ENCODE measurements around the gene TMEM266.

Gene TMEM266

DNA sequence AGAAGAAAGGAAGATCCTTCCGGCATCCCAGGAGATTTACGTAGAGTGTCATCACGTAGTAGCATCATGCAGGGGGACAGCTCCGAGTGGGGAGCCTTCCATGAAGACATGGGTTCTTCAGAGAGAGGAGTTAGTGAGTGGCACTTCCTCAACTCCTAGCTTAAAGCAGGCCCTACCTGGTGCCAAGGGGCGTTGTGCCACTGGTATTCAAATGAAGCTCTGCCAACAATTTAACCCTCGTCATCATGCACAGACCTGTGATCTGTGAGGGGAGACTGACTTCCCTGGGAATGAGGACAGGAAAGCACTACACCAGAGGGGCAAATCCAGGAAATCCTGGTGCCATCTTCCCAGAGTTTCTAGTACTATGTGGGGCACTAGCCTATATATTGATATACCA, 59.0 kb downstream of the TMEM266 start:
- Histone ChIP-seq H3K9me3 (ENCODE audit: control insufficient read depth, low read length) (no peaks in the 10 kb centered on the region), H3K27ac (ENCODE audit: insufficient read depth, low read length, poor library complexity, severe bottlenecking) (no peak overlapping the region), H3K4me3 (ENCODE audit: insufficient read depth, low read depth, low read length, poor library complexity, severe bottlenecking) (no peak overlapping the region), H3K36me3 (ENCODE audit: control insufficient read depth, insufficient read depth, low read length) (no peaks in the 10 kb centered on the region), H3K4me1 (ENCODE audit: control insufficient read depth, insufficient read depth, low read length, poor library complexity, severe bottlenecking) (no peaks in the 10 kb centered on the region), H3K27me3 (replicated peaks; ENCODE audit: control insufficient read depth, insufficient read depth, low read length, poor library complexity, severe bottlenecking) (no peaks in the 10 kb centered on the region)
- DNase-seq: no peak

GRCh38 chr15:76123031-76123430, 63.2 kb downstream of the TMEM266 start:
- Histone ChIP-seq H3K4me1 (ENCODE audit: control insufficient read depth, insufficient read depth, low read length, poor library complexity, severe bottlenecking) (no peaks in the 10 kb centered on the region), H3K4me3 (ENCODE audit: insufficient read depth, low read depth, low read length, poor library complexity, severe bottlenecking) (no peak overlapping the region), H3K9me3 (ENCODE audit: control insufficient read depth, low read length) (no peaks in the 10 kb centered on the region), H3K27me3 (replicated peaks; ENCODE audit: control insufficient read depth, insufficient read depth, low read length, poor library complexity, severe bottlenecking) (no peaks in the 10 kb centered on the region), H3K27ac (ENCODE audit: insufficient read depth, low read length, poor library complexity, severe bottlenecking) (no peak overlapping the region), H3K36me3 (ENCODE audit: control insufficient read depth, insufficient read depth, low read length) (no peaks in the 10 kb centered on the region)
- no peak for DNase-seq

DNA sequence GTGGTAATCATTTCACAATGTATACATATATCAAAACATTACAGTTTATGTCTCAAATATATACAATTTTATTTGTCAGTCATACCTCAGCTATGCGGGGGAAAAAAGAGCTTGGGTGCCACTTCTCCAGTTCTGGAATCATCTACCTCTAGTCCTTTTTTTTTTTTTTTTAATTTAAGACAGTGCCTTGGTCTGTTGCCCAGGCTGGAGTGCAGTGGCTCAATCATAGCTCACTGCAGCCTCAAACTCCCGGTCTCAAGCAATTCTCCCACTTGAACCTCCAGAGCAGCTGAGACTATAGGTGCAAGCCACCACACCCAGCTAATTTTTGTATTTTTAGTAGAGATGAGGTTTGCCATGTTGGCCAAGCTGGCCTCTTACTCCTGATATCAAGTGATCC, 67.4 kb downstream of the TMEM266 start:
- H3K4me1 ChIP-seq (ENCODE audit: control insufficient read depth, insufficient read depth, low read length, poor library complexity, severe bottlenecking): no peaks in the 10 kb centered on the region
- DNase-seq: no peak

GRCh38 chr15:76127880-76128279, 68.1 kb downstream of the TMEM266 start:
- no peaks in the 10 kb centered on the region for H3K36me3 ChIP-seq (ENCODE audit: control insufficient read depth, insufficient read depth, low read length)
- no peak for DNase-seq
- no peaks in the 10 kb centered on the region for H3K4me1 ChIP-seq (ENCODE audit: control insufficient read depth, insufficient read depth, low read length, poor library complexity, severe bottlenecking)
- no peaks in the 10 kb centered on the region for H3K27me3 ChIP-seq (replicated peaks; ENCODE audit: control insufficient read depth, insufficient read depth, low read length, poor library complexity, severe bottlenecking)
- no peak overlapping the region for H3K27ac ChIP-seq (ENCODE audit: insufficient read depth, low read length, poor library complexity, severe bottlenecking)
- no peaks in the 10 kb centered on the region for H3K9me3 ChIP-seq (ENCODE audit: control insufficient read depth, low read length)
- H3K4me3 ChIP-seq (ENCODE audit: insufficient read depth, low read depth, low read length, poor library complexity, severe bottlenecking): no peak overlapping the region

More for the DNA sequence above, 67.4 kb downstream of the TMEM266 start:
- Histone ChIP-seq H3K27me3 (replicated peaks; ENCODE audit: control insufficient read depth, insufficient read depth, low read length, poor library complexity, severe bottlenecking) (no peaks in the 10 kb centered on the region), H3K4me3 (ENCODE audit: insufficient read depth, low read depth, low read length, poor library complexity, severe bottlenecking) (no peak overlapping the region), H3K9me3 (ENCODE audit: control insufficient read depth, low read length) (no peaks in the 10 kb centered on the region), H3K27ac (ENCODE audit: insufficient read depth, low read length, poor library complexity, severe bottlenecking) (no peak overlapping the region), H3K36me3 (ENCODE audit: control insufficient read depth, insufficient read depth, low read length) (no peaks in the 10 kb centered on the region)

DNA sequence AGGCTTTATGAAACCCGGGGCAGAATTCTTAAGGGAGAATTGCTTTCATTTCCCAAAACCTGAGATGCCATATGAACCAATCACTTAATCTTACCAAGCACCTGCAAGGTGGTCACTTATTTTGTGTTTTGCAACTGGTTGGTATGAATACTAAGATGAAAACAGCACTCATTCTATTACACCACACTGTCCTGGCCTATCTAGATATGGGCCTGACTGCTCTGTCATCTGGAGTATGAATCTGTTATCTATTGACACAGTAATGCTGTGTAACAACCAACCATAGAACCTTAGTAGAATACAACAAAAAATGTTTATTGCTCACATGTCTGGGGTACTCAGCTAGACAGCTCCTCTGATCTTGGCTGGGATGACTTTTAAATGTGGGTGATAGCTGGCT, 74.8 kb downstream of the TMEM266 start:
- H3K36me3 ChIP-seq (ENCODE audit: control insufficient read depth, insufficient read depth, low read length): no peaks in the 10 kb centered on the region
- no peak for DNase-seq
- H3K4me1 ChIP-seq (ENCODE audit: control insufficient read depth, insufficient read depth, low read length, poor library complexity, severe bottlenecking): no peaks in the 10 kb centered on the region
- H3K9me3 ChIP-seq (ENCODE audit: control insufficient read depth, low read length): no peaks in the 10 kb centered on the region
- no peak overlapping the region for H3K4me3 ChIP-seq (ENCODE audit: insufficient read depth, low read depth, low read length, poor library complexity, severe bottlenecking)
- H3K27me3 ChIP-seq (replicated peaks; ENCODE audit: control insufficient read depth, insufficient read depth, low read length, poor library complexity, severe bottlenecking): no peaks in the 10 kb centered on the region
- H3K27ac ChIP-seq (ENCODE audit: insufficient read depth, low read length, poor library complexity, severe bottlenecking): no peak overlapping the region

- no peaks in the 10 kb centered on the region for H3K36me3 ChIP-seq (ENCODE audit: control insufficient read depth, insufficient read depth, low read length)
- H3K27me3 ChIP-seq (replicated peaks; ENCODE audit: control insufficient read depth, insufficient read depth, low read length, poor library complexity, severe bottlenecking): no peaks in the 10 kb centered on the region
- no peaks in the 10 kb centered on the region for H3K4me1 ChIP-seq (ENCODE audit: control insufficient read depth, insufficient read depth, low read length, poor library complexity, severe bottlenecking)
- no peak for DNase-seq
- no peak overlapping the region for H3K27ac ChIP-seq (ENCODE audit: insufficient read depth, low read length, poor library complexity, severe bottlenecking)
- no peaks in the 10 kb centered on the region for H3K9me3 ChIP-seq (ENCODE audit: control insufficient read depth, low read length)
- H3K4me3 ChIP-seq (ENCODE audit: insufficient read depth, low read depth, low read length, poor library complexity, severe bottlenecking): no peak overlapping the region
Measured at GRCh38 chr15:76135516-76135915, 75.7 kb downstream of the TMEM266 start.

GRCh38 chr15:76138436-76138835, 78.7 kb downstream of the TMEM266 start:
- H3K27me3 ChIP-seq (replicated peaks; ENCODE audit: control insufficient read depth, insufficient read depth, low read length, poor library complexity, severe bottlenecking): no peaks in the 10 kb centered on the region
- no peak overlapping the region for H3K27ac ChIP-seq (ENCODE audit: insufficient read depth, low read length, poor library complexity, severe bottlenecking)
- DNase-seq: no peak

GRCh38 chr15:76139368-76140073, 79.7 kb downstream of the TMEM266 start:
- Histone ChIP-seq H3K9me3 (ENCODE audit: control insufficient read depth, low read length) (no peaks in the 10 kb centered on the region), H3K27ac (ENCODE audit: insufficient read depth, low read length, poor library complexity, severe bottlenecking) (no peak overlapping the region), H3K27me3 (replicated peaks; ENCODE audit: control insufficient read depth, insufficient read depth, low read length, poor library complexity, severe bottlenecking) (no peaks in the 10 kb centered on the region), H3K4me3 (ENCODE audit: insufficient read depth, low read depth, low read length, poor library complexity, severe bottlenecking) (no peak overlapping the region), H3K36me3 (ENCODE audit: control insufficient read depth, insufficient read depth, low read length) (no peaks in the 10 kb centered on the region), H3K4me1 (ENCODE audit: control insufficient read depth, insufficient read depth, low read length, poor library complexity, severe bottlenecking) (no peaks in the 10 kb centered on the region)
- DNase-seq: peak; percentile 16 to 42 (median 16)

More at GRCh38 chr15:76138436-76138835, 78.7 kb downstream of the TMEM266 start:
- Histone ChIP-seq H3K4me3 (ENCODE audit: insufficient read depth, low read depth, low read length, poor library complexity, severe bottlenecking) (no peak overlapping the region), H3K9me3 (ENCODE audit: control insufficient read depth, low read length) (no peaks in the 10 kb centered on the region), H3K36me3 (ENCODE audit: control insufficient read depth, insufficient read depth, low read length) (no peaks in the 10 kb centered on the region), H3K4me1 (ENCODE audit: control insufficient read depth, insufficient read depth, low read length, poor library complexity, severe bottlenecking) (no peaks in the 10 kb centered on the region)

GRCh38 chr15:76140074-76140464, 80.3 kb downstream of the TMEM266 start:
- no peak for DNase-seq
- Histone ChIP-seq H3K27ac (ENCODE audit: insufficient read depth, low read length, poor library complexity, severe bottlenecking) (no peak overlapping the region), H3K4me1 (ENCODE audit: control insufficient read depth, insufficient read depth, low read length, poor library complexity, severe bottlenecking) (no peaks in the 10 kb centered on the region), H3K9me3 (ENCODE audit: control insufficient read depth, low read length) (no peaks in the 10 kb centered on the region), H3K27me3 (replicated peaks; ENCODE audit: control insufficient read depth, insufficient read depth, low read length, poor library complexity, severe bottlenecking) (no peaks in the 10 kb centered on the region), H3K36me3 (ENCODE audit: control insufficient read depth, insufficient read depth, low read length) (no peaks in the 10 kb centered on the region), H3K4me3 (ENCODE audit: insufficient read depth, low read depth, low read length, poor library complexity, severe bottlenecking) (no peak overlapping the region)

DNA sequence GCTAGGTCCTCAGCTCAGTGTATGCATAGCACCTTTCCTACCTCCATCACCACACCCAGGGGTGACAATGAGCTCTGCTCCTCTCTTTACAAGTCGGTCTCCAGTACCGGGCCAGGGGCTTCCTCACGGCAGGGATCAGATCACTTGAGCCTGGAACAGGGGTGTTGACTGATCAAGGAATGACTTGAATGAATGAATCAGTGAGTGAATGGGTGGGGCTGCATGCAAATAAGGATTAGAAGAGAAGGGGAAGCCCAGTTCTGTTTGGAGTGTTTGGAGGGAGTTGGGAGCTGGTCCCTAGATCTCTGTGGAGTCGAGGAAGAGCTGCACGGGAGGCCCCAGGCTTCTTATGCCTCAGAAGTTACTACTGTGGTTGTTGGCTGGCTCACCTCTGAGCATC, 87.0 kb downstream of the TMEM266 start:
- peaks cover 5% of the 10 kb centered on the region for H3K27me3 ChIP-seq (replicated peaks; ENCODE audit: control insufficient read depth, insufficient read depth, low read length, poor library complexity, severe bottlenecking)
- no peak overlapping the region for H3K27ac ChIP-seq (ENCODE audit: insufficient read depth, low read length, poor library complexity, severe bottlenecking)
- H3K4me1 ChIP-seq (ENCODE audit: control insufficient read depth, insufficient read depth, low read length, poor library complexity, severe bottlenecking): no peaks in the 10 kb centered on the region
- no peaks in the 10 kb centered on the region for H3K36me3 ChIP-seq (ENCODE audit: control insufficient read depth, insufficient read depth, low read length)
- DNase-seq: no peak
- H3K9me3 ChIP-seq (ENCODE audit: control insufficient read depth, low read length): no peaks in the 10 kb centered on the region
- no peak overlapping the region for H3K4me3 ChIP-seq (ENCODE audit: insufficient read depth, low read depth, low read length, poor library complexity, severe bottlenecking)

Data from effector memory CD4-positive, alpha-beta T cell (primary cell).